Skeletal muscle satellite cell (primary cell): ENCODE measurements around the gene ITPKB.
"Not testable (repeated sequence)": the region's sequence is repeated elsewhere in the genome, so short reads cannot be mapped to it uniquely, and the experiment has no call there.

Source experiments
- H3K27me3 ChIP-seq: 2 replicates; pipeline ENCODE4 v1.7.0; 2013; ENCODE audit warnings: low read length; ENCODE audit not compliant: control insufficient read depth, insufficient read depth
- H3K36me3 ChIP-seq: 2 replicates; pipeline ENCODE4 v1.7.0; 2013; ENCODE audit warnings: mild to moderate bottlenecking, control low read depth, low read length; ENCODE audit not compliant: insufficient read depth
- H3K4me1 ChIP-seq: 2 replicates; pipeline ENCODE4 v1.7.0; 2013; ENCODE audit warnings: low read length; ENCODE audit not compliant: control insufficient read depth, insufficient read depth
- H3K4me2 ChIP-seq: 2 replicates; pipeline ENCODE4 v1.7.0; 2013; ENCODE audit warnings: mild to moderate bottlenecking, low read length
- H3K4me3 ChIP-seq: 2 replicates; pipeline ENCODE4 v1.7.0; 2013; ENCODE audit warnings: low read length
- H3K9ac ChIP-seq: 2 replicates; pipeline ENCODE4 v1.7.0; 2013; ENCODE audit warnings: mild to moderate bottlenecking, low read depth, low read length, moderate library complexity
- H3K9me3 ChIP-seq: replicated peaks from 2 replicates; pipeline ENCODE4 v1.7.0; 2013; ENCODE audit warnings: mild to moderate bottlenecking, control low read depth, low read length

Gene ITPKB

DNA sequence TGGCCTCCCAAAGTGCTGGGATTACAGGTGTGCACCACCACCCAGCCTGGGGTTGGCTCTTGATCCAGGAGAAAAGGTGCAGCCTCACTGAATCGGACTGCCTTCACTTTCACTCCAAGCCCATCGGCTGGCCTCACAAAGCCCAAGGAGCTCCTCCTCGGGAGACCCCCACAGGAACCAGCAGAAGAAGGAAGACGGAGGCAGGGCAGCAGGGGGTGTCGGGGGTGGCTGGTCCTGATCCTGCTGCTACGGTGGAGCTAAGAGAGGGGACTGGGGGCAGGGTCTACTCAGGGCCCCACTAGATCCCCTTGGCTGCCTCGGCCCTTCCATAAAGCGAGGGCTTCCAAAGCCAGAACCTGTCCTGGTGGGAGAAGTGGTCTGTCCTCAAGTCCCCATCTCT lies 96.7 kb downstream of the ITPKB start:
- Histone ChIP-seq H3K4me3 (no peak overlapping the region), H3K27me3 (peaks cover 4% of the 10 kb centered on the region), H3K4me2 (no peak overlapping the region), H3K4me1 (peaks cover 19% of the 10 kb centered on the region), H3K9ac (no peak overlapping the region), H3K9me3 (no peaks in the 10 kb centered on the region), H3K36me3 (no peaks in the 10 kb centered on the region)

DNA sequence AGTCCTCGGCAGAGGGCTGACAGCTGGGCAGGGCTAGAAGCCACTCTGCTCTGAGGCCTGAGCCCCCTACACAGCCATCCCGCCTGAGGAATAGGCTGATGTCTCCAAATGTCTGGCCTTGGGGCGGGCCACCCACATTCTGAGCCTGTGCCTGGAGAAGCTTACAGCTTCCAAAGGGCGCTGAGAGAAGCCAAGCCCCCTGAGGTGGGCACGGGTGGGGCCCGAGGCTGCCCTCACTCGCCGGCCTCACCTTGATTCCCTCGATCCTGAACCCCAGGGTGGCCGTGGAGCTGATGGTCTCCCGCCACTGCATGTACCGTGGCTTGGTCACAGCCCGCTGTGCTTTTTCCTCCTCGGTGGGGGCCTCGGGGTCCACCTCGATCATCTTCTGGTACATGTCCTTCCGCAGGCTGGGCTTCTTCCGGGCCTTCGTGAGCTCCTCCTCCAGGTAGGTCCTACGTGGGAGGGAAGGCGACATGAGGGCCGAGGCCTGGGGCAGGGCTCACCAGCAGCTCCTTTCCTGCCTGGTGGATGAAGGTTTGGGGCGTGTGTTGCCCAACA lies 97.3 kb downstream of the ITPKB start:
- Histone ChIP-seq H3K9ac (no peak overlapping the region), H3K27me3 (peaks cover 4% of the 10 kb centered on the region), H3K4me2 (no peak overlapping the region), H3K4me1 (peaks cover 19% of the 10 kb centered on the region), H3K4me3 (no peak overlapping the region), H3K9me3 (no peaks in the 10 kb centered on the region), H3K36me3 (no peaks in the 10 kb centered on the region)

DNA sequence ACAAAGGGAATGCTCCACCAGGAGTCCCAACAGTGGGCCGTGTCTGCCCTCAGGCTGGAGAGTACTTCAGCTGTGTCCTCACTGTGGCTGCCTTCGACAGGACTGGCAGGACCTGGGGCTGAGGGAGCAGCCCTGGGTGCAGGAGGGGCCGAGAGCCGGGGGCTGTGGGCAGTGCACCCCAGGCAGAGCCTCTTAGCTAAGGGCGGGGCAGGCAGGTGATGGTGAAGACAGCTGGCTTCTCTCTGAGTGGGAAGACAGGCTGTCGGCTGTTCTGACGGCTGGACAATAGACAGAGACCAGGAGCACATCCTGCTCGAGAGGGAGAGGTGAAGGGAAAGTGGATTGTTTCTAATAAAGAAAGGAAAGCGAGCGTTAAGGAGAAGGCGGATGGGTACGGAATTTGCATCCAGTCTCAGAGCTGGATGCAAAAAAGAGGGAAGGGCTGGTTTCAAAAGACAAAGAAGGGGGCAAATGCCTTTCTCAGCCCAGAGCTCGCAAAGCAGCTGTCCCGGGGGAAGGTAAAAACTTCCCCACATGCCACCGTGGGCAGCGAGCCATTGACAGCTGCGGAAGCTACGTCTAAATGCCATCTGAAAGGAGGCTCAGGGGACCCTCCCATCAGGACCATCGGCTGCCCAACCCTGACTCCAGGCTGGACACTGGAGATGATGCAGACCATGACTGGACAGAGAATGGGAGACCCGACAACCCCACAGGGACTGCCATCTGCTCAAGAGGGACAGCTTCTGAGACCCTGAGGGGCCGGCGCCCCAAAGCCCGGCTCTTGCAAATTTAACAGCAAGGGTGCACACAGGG lies 98.6 kb downstream of the ITPKB start:
- Histone ChIP-seq H3K36me3 (no peaks in the 10 kb centered on the region), H3K9me3 (no peaks in the 10 kb centered on the region), H3K4me1 (peaks cover 19% of the 10 kb centered on the region), H3K4me2 (no peak overlapping the region), H3K27me3 (peaks cover 4% of the 10 kb centered on the region), H3K9ac (no peak overlapping the region), H3K4me3 (no peak overlapping the region)

GRCh38 chr1:226639631-226640061 lies 99.4 kb downstream of the ITPKB start:
- no peak overlapping the region for H3K4me3 ChIP-seq
- no peaks in the 10 kb centered on the region for H3K36me3 ChIP-seq
- H3K4me1 ChIP-seq, result peaks cover 19% of the 10 kb centered on the region
- H3K4me2 ChIP-seq, result no peak overlapping the region
- H3K9ac ChIP-seq, result no peak overlapping the region
- H3K27me3 ChIP-seq, result peaks cover 4% of the 10 kb centered on the region
- H3K9me3 ChIP-seq, result no peaks in the 10 kb centered on the region

DNA sequence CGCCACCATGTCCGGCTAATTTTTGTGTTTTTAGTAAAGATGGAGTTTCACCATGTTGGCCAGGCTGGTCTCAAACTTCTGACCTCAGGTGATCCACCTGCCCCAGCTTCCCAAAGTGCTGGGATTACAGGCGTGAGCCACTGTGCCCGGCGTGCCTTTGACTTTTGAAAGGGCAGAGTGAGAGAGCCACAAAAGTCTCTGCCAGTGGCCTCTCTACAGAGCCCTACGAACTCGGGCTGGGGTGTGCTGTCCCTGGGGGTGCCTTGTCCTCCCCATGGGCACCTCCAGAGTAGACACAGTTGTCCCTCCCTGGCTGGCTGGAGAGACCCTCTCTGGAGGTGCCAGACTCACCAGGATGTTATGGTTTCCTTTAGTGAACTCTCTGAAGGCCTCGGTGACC lies 99.9 kb downstream of the ITPKB start:
- H3K9me3 ChIP-seq, H3K4me2 ChIP-seq, H3K9ac ChIP-seq, H3K4me3 ChIP-seq, H3K36me3 ChIP-seq, H3K27me3 ChIP-seq: not testable (repeated sequence)
- H3K4me1 ChIP-seq, result peaks cover 19% of the 10 kb centered on the region

DNA sequence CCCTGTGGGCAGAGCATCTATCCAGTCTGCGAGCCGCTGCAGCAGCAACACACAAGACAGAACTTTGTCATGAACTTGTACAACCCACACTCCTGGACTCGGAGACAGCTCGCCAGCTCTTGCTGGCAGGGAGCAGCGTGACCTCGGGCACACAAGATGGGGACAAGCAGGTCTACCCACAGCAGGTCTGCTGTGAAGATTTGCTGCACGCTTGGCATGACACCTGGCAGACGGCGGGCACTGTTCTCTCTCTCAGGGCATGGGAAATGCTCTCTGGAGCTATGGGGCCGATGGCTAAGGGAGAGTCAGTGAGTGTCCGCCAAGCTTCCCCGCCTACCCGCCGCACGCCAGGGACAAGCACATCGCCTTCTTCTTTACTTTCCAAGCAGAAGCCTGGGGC lies 100.5 kb downstream of the ITPKB start:
- H3K4me3 ChIP-seq, result no peak overlapping the region
- peaks cover 4% of the 10 kb centered on the region for H3K27me3 ChIP-seq
- peaks cover 15% of the 10 kb centered on the region for H3K4me1 ChIP-seq
- no peaks in the 10 kb centered on the region for H3K36me3 ChIP-seq
- H3K9me3 ChIP-seq, result no peaks in the 10 kb centered on the region
- no peak overlapping the region for H3K9ac ChIP-seq
- no peak overlapping the region for H3K4me2 ChIP-seq

DNA sequence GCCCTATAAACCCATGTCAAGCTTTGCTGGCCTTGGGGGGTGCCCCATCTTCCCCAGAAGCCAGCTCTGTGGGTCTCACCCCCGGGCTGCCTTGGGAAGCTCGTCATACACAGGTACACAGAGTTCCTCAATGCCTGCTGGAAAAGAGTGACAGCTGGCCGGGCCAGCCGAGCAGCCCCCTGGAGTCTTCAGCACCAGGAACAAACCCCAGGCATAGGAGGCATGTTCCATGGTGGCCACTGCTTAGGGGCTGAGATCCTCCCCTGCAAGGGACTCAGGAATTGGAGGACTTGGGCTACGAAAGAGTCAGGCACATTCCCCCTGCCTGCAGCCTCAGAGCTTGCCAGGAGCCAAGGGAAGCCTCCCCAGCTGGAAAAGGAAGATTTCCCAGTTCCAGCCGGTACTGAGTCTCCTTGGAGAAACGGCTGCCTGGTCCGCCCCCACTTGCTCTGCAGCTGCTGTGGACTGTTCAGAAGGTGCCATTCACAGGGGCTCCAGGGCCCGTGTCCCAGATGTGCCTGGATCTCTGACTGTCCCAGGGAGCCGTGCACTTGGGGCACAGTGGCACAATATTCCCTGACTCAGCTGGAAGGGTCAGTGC lies 101.0 kb downstream of the ITPKB start:
- H3K27me3 ChIP-seq, result peaks cover 4% of the 10 kb centered on the region
- H3K4me3 ChIP-seq, result no peak overlapping the region
- H3K9ac ChIP-seq, result no peak overlapping the region
- peaks cover 10% of the 10 kb centered on the region for H3K4me1 ChIP-seq
- no peaks in the 10 kb centered on the region for H3K36me3 ChIP-seq
- peak overlapping the region; percentile 36 for H3K4me2 ChIP-seq
- no peaks in the 10 kb centered on the region for H3K9me3 ChIP-seq

DNA sequence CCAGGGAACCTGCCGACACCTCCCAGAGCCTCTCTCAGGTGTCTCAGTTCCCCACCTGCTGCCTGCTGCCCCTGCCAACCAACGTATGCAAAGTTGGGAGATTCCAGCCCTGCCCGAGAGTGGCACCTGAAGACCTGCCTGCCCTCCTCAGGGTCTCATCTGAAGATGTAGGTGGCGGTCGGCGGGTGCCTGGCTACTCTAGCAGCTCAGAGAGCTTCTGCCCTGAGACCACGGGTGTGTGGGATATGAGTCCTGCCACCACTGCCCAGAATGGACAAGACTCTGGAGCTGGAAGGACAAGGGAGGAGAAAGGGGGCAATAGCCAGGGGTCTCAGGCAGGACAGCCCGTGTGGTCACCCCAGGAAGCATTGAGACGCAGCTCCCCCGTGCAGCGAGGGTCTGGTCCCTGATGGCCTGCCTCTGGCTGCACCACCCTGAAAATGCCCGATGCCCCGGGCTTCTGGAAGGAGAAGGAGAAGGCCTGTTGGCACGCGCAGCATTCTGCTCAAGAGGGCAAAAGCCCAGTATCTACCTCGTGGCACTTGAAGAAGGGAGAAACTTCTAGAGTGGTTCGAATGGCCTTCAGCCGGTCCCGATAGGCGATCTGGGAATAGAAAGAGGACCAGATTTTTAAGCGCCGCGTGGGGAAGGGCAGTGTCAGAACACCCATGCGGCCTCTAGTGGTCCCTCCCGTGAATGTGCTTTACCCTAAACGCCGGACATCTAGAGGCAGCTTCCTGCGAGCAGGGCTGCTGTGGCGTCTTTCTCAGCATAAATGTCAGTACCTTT lies 101.7 kb downstream of the ITPKB start:
- no peaks in the 10 kb centered on the region for H3K36me3 ChIP-seq
- no peak overlapping the region for H3K9ac ChIP-seq
- peak overlapping the region; percentile 36 for H3K4me2 ChIP-seq
- no peak overlapping the region for H3K4me3 ChIP-seq
- H3K9me3 ChIP-seq, result no peaks in the 10 kb centered on the region
- H3K4me1 ChIP-seq, result peaks cover 5% of the 10 kb centered on the region
- H3K27me3 ChIP-seq, result peaks cover 8% of the 10 kb centered on the region

DNA sequence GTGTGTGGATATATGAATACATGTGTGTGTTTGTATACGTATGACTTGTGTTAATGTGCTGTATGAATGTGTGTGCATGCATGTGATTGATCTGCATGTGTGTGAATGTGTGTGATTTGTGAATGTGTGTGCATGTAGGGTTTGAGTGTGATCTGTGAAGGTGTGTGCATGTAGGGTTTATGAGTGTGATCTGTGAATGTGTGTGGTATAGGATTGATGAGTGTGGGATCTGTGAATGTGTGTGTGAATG lies 102.3 kb downstream of the ITPKB start:
- H3K36me3 ChIP-seq, result no peaks in the 10 kb centered on the region

DNA sequence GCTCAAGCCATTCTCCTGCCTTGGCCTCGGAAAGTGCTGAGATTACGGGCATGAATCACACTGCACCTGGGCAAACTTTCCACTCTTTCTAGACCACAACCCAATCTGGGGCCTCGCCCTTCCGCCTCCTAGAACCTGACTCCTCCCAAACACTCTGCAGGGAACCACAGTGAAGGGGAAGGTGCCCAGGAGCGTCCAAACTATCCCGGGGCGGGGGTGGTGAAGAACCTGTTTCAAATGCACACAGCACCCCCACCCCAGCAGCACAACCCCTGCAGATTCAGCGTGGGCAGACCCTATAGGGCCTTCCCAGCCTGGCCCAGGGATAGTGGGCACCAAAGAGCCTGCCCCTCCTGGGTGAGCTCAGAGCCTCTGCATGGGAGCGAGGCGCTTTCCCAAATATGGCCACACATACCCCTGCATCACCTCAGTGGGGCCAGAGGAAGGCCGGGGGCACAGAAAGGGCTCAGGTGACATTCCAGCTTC lies 103.6 kb downstream of the ITPKB start:
- peaks cover 5% of the 10 kb centered on the region for H3K4me1 ChIP-seq
- H3K9ac ChIP-seq, result no peak overlapping the region
- no peaks in the 10 kb centered on the region for H3K9me3 ChIP-seq
- H3K36me3 ChIP-seq, result no peaks in the 10 kb centered on the region
- H3K4me3 ChIP-seq, result no peak overlapping the region
- H3K27me3 ChIP-seq, result peaks cover 10% of the 10 kb centered on the region
- H3K4me2 ChIP-seq, result no peak overlapping the region

More for the DNA sequence above, 102.3 kb downstream of the ITPKB start:
- Histone ChIP-seq H3K4me2 (no peak overlapping the region), H3K9ac (no peak overlapping the region), H3K9me3 (no peaks in the 10 kb centered on the region), H3K4me3 (no peak overlapping the region), H3K27me3 (peaks cover 7% of the 10 kb centered on the region), H3K4me1 (peaks cover 5% of the 10 kb centered on the region)

- Histone ChIP-seq H3K9me3 (no peaks in the 10 kb centered on the region), H3K36me3 (no peaks in the 10 kb centered on the region), H3K4me1 (peaks cover 5% of the 10 kb centered on the region), H3K4me3 (no peak overlapping the region), H3K27me3 (peaks cover 15% of the 10 kb centered on the region), H3K9ac (no peak overlapping the region), H3K4me2 (no peak overlapping the region)
Observed at GRCh38 chr1:226634611-226635246, 104.4 kb downstream of the ITPKB start.
